T47D (cell line): ENCODE results near the gene MLANA.

Experiments used
- DNase-seq, 2 experiments: peaks; one replicate each; pipeline versions ENCODE4 v3.0.0 to v3.0.0-alpha.2; 2011 to 2012; ENCODE audit warnings: low read depth in 1 of 2, low spot score in 1 of 2
- JUND ChIP-seq: IDR thresholded peaks from 2 replicates; pipeline ENCODE4 v1.6.1; 2012; ENCODE audit warnings: low read depth
- in situ Hi-C: cut with HindIII; loops from 2 replicates; pipeline ENCODE4 v1.10.0; 2016; ENCODE audit warnings: low sequenced_read_pairs, low pct_unique_long_range_greater_than_20kb

Gene MLANA

GRCh38 chr9:5854063-5854790 lies 36.5 kb upstream of the MLANA start:
- no peak for DNase-seq
- no peak for TF ChIP-seq JUND
- in situ Hi-C loops, result no loop called here

GRCh38 chr9:5857928-5858327 lies 32.8 kb upstream of the MLANA start:
- TF ChIP-seq JUND, result no peak
- DNase-seq, result no peak
- in situ Hi-C loops, result no loop called here

- TF ChIP-seq JUND, result no peak
- DNase-seq, result no peak
- in situ Hi-C loops, result no loop called here
Measured at GRCh38 chr9:5858833-5859232, 31.9 kb upstream of the MLANA start.

- no peak for TF ChIP-seq JUND
- in situ Hi-C loops, result no loop called here
- DNase-seq, result no peak
Measured at GRCh38 chr9:5863092-5863746, 27.5 kb upstream of the MLANA start.

- TF ChIP-seq JUND, result no peak
- in situ Hi-C loops, result no loop called here
- peak; percentile 33 to 89 for DNase-seq
Measured at GRCh38 chr9:5864446-5864845, 26.2 kb upstream of the MLANA start.

- TF ChIP-seq JUND, result no peak
- DNase-seq, result no peak
- in situ Hi-C loops, result no loop called here
Measured at GRCh38 chr9:5866272-5866671, 24.4 kb upstream of the MLANA start.

- DNase-seq, result no peak
- no peak for TF ChIP-seq JUND
- in situ Hi-C loops, result no loop called here
Measured at GRCh38 chr9:5866685-5867084, 24.0 kb upstream of the MLANA start.

- in situ Hi-C loops, result no loop called here
- no peak for TF ChIP-seq JUND
- DNase-seq, result no peak
Measured at GRCh38 chr9:5868235-5868634, 22.5 kb upstream of the MLANA start.

GRCh38 chr9:5869315-5870019 lies 21.2 kb upstream of the MLANA start:
- TF ChIP-seq JUND, result no peak
- in situ Hi-C loops, result no loop called here
- DNase-seq, result peak in 1 of 2 experiments; percentile 52

- DNase-seq, result no peak
- TF ChIP-seq JUND, result no peak
- in situ Hi-C loops, result no loop called here
Measured at GRCh38 chr9:5870020-5870339, 20.7 kb upstream of the MLANA start.

- peak in 1 of 2 experiments; percentile 35 for DNase-seq
- in situ Hi-C loops, result no loop called here
- no peak for TF ChIP-seq JUND
Measured at GRCh38 chr9:5870691-5871090, 20.0 kb upstream of the MLANA start.

GRCh38 chr9:5871785-5872184 lies 18.9 kb upstream of the MLANA start:
- in situ Hi-C loops, result no loop called here
- TF ChIP-seq JUND, result no peak
- peak; percentile 13 to 46 for DNase-seq

GRCh38 chr9:5872511-5872910 lies 18.2 kb upstream of the MLANA start:
- in situ Hi-C loops, result no loop called here
- DNase-seq, result no peak
- TF ChIP-seq JUND, result no peak
